Heart left ventricle (tissue), 16 donors: Measurements from ENCODE around the gene PCDHGC3. TPM values are rescaled to one million over a fixed set of nuclear protein-coding genes. Genes with fewer than 3 reads are reported as not detected.
A peak's percentile ranks its signal among the peaks of the same experiment; 100 is the strongest.

ENCODE experiments used
- ATAC-seq, 4 donors: fragments of 200-7000 bp; cut with Tn5 transposase; one replicate each; pipeline ENCODE4 v1.9.1; 2020 to 2022; ENCODE audit warnings: moderate library complexity in 4 of 4, mild to moderate bottlenecking in 3 of 4, moderate number of reproducible peaks in 1 of 4
- DNase-seq, 5 donors: peaks; one replicate each; pipeline ENCODE4 v3.0.0-alpha.2; 2020
- H3K27ac ChIP-seq, 12 donors: fragments of 200-600 bp; sonication (generic) in 4 of 12; one replicate each; pipeline versions ENCODE4 v1.5.0 to v1.8.0; 2016 to 2022; ENCODE audit warnings: mild to moderate bottlenecking in 2 of 12
- H3K27me3 ChIP-seq, 9 donors: fragments of 200-600 bp; sonication (generic) in 2 of 9; one replicate each; pipeline versions ENCODE4 v1.5.1 to v1.8.0; 2016 to 2022; ENCODE audit warnings: mild to moderate bottlenecking in 3 of 9
- H3K36me3 ChIP-seq, 9 donors: fragments of 200-600 bp; sonication (generic) in 2 of 9; one replicate each; pipeline versions ENCODE4 v1.5.0 to v1.8.0; 2018 to 2022; ENCODE audit warnings: mild to moderate bottlenecking in 2 of 9
- H3K4me1 ChIP-seq, 12 donors: fragments of 200-600 bp; sonication (generic) in 4 of 12; one replicate each; pipeline versions ENCODE4 v1.5.0 to v1.8.0; 2016 to 2022; ENCODE audit warnings: mild to moderate bottlenecking in 3 of 12
- H3K4me3 ChIP-seq, 12 donors: fragments of 200-600 bp; sonication (generic) in 4 of 12; one replicate each; pipeline versions ENCODE4 v1.5.0 to v1.8.0; 2017 to 2022; ENCODE audit warnings: mild to moderate bottlenecking in 9 of 12, moderate library complexity in 4 of 12
- H3K9me3 ChIP-seq, 12 donors: fragments of 200-600 bp; sonication (generic) in 4 of 12; one replicate each; pipeline versions ENCODE4 v1.5.0 to v1.8.0; 2016 to 2022; ENCODE audit warnings: mild to moderate bottlenecking in 1 of 12
- POLR2A ChIP-seq, 2 donors: fragments of 450-650 bp; IDR thresholded peaks; one replicate each; pipeline ENCODE4 v1.6.1; 2017; ENCODE audit warnings: antibody characterized with exemption in 2 of 2, mild to moderate bottlenecking in 2 of 2, moderate library complexity in 2 of 2
- WGBS, 4 donors: extraction: QIAGEN DNeasy Blood & Tissue Kit in 2 of 4; methylation state at CpG; one replicate each; pipeline versions ENCODE4 v1.1.5 to v1.1.7; 2013 to 2018; 5-methylcytosine and 5-hydroxymethylcytosine counted together
- intact Hi-C, 10 donors: fragments of 100-400 bp; cut with DNase I; formaldehyde crosslinking; loops; one replicate each; pipeline versions ENCODE4 v1.11.1 to v1.14.2; 2022
- polyA plus RNA-seq, 2 donors: library from polyadenylated mRNA; stranded (reverse); fragments of 200-250 nt; gene quantifications; one replicate each; pipeline ENCODE4 v1.2.3, GENCODE V29; 2013
- total RNA-seq, 9 donors: library from RNA; depleted of rRNA in 2 of 9; stranded (reverse); fragments of >200 nt in 2 of 9; fragmentation: NEBNext Ultra II Directional in 3 of 9; extraction: Animal tissue kit (Norgen Biotek cat#: 25700) in 3 of 9; gene quantifications; one replicate each; pipeline versions ENCODE4 v1.1.0 to v1.2.4, GENCODE V29; 2016 to 2023
- TF ChIP-seq, protein P1 (sequence below), 12 donors: fragments of 200-600 bp; sonication (generic) in 4 of 12; IDR thresholded peaks; one replicate each; pipeline versions ENCODE4 v1.5.0 to v1.8.0; 2018 to 2022; ENCODE audit warnings: antibody characterized with exemption in 12 of 12, mild to moderate bottlenecking in 5 of 12
- donor health status: ischemic (EF 13 %, LVEDD 7.1; RV severe dilation, severe dysfunction).
- donor health status: healthy with polysubstance abuse.
- donor health status: DM: no; HTN: yes; CAD: no.
- donor health status: DM: no; HTN: no; CAD: no.
- donor health status: ischemic (EF 25% LVEDD 6.9; RV normal size, moderate dysfunction).
- donor health status: ischemic (EF 25% LVEDD 5.7; RV mildly dilated, moderate dysfunction).
- donor health status: healthy.
- donor health status: DM: yes; HTN: yes; CAD: no.
- donor health status: ischemic (EF 35%, LVEDD 5.7; RV mildly dilated, moderate dysfunction).
- donor health status: nonischemic (EF 11% LVEDD 7.7; RV severe dilation, severe dysfunction).
- donor health status: DM: yes; HTN: yes; CAD: no.
- donor health status: PGD.
- donor health status: ischemic (EF 29% LVEDD 5.4; RV normal size, mild dysfunction).
- donor health status: nonischemic (EF 23%, LVEDD 6.1; RV moderate dilation, normal function).

Gene PCDHGC3
- total and polyA plus RNA-seq, 11 donors: 12.3 to 34.8 (median 23.3) TPM

DNA sequence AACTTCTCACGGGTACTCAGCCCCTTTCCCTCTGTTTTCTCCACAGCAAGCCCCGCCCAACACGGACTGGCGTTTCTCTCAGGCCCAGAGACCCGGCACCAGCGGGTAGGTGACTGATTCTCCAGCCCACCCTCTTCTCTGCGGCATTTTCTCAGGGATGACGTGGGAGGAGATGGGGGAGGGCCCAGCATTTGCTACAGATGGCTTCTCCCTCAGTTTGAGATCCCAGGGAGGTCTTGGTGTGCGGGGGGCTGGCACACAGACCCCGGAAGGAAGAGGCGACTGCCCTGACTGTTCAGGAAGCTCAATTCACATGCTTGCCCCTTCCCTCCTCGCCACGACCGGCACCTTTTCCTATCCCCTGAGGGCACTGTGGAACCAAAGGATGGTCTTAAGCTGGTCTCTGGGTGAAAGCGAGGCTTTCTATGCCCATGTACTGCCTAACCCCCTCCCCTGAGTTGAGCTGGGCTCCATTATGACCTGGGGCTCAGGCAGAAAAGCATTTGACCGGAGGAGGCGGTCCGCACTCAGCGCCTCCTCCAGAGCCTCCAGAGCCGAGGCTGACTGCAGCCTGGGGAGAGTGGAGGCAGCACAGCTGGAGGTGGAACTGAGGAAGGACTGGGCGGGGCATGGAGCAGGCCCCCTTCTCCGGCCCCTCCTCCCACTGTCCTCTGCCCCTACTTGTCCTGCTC, 19.1 kb downstream of the PCDHGC3 start:
- 72 to 82% (median 77%) methylated on average over 22 of the region's 22 CpGs for WGBS, 4 donors
- H3K36me3 ChIP-seq: peaks cover 0 to 62% (median 27%) of the 10 kb centered on the region in 9 donors
- no peak for ATAC-seq

DNA sequence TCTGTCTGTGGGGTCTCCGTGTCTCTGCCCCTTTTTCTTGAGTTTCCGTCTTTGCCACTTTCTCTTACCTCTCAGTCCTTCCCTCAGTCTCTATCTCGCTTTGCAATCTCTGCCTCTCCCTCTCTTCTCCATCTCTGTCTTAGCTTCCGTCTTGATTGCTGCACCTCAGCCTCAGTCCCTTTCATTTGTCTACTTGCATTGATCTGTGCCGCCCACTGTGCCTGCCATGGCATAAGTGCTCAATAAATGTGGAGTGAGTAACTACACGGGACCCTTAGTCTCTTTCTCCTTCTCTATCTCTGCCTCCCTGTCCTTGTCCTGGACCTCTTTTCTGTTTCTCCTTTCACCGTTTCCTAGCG, 19.7 kb downstream of the PCDHGC3 start:
- ATAC-seq: no peak
- no peaks in the 10 kb centered on the region for H3K9me3 ChIP-seq
- H3K27me3 ChIP-seq: peaks cover 0 to 35% (median 0%) of the 10 kb centered on the region in 9 donors
- intact Hi-C loops: no loop called here
- DNase-seq: no peak
- peaks cover 0 to 33% (median 15%) of the 10 kb centered on the region in 12 donors for H3K4me1 ChIP-seq
- WGBS, 4 donors: 89 to 95% (median 92%) methylated on average over 8 of the region's 8 CpGs
- no peak overlapping the region for H3K4me3 ChIP-seq
- no peak for TF ChIP-seq POLR2A (IDR thresholded peaks at IDR 0.05)
- TF ChIP-seq, protein P1, sequence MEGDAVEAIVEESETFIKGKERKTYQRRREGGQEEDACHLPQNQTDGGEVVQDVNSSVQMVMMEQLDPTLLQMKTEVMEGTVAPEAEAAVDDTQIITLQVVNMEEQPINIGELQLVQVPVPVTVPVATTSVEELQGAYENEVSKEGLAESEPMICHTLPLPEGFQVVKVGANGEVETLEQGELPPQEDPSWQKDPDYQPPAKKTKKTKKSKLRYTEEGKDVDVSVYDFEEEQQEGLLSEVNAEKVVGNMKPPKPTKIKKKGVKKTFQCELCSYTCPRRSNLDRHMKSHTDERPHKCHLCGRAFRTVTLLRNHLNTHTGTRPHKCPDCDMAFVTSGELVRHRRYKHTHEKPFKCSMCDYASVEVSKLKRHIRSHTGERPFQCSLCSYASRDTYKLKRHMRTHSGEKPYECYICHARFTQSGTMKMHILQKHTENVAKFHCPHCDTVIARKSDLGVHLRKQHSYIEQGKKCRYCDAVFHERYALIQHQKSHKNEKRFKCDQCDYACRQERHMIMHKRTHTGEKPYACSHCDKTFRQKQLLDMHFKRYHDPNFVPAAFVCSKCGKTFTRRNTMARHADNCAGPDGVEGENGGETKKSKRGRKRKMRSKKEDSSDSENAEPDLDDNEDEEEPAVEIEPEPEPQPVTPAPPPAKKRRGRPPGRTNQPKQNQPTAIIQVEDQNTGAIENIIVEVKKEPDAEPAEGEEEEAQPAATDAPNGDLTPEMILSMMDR (IDR thresholded peaks at IDR 0.05): no peak
- peak overlapping the region in 2 of 12 donors; percentile 9 to 35 for H3K27ac ChIP-seq
- peaks cover 0 to 57% (median 28%) of the 10 kb centered on the region in 9 donors for H3K36me3 ChIP-seq

More for the DNA sequence above, 19.1 kb downstream of the PCDHGC3 start:
- DNase-seq: no peak
- Histone ChIP-seq H3K9me3 (no peaks in the 10 kb centered on the region), H3K27ac (peak overlapping the region in 4 of 12 donors; percentile 0 to 35 (median 10)), H3K27me3 (peaks cover 0 to 35% (median 0%) of the 10 kb centered on the region in 9 donors), H3K4me1 (peaks cover 0 to 33% (median 15%) of the 10 kb centered on the region in 12 donors), H3K4me3 (no peak overlapping the region)
- intact Hi-C loops: no loop called here
- no peak for TF ChIP-seq POLR2A (IDR thresholded peaks at IDR 0.05)
- TF ChIP-seq, protein P1 (IDR thresholded peaks at IDR 0.05): no peak

DNA sequence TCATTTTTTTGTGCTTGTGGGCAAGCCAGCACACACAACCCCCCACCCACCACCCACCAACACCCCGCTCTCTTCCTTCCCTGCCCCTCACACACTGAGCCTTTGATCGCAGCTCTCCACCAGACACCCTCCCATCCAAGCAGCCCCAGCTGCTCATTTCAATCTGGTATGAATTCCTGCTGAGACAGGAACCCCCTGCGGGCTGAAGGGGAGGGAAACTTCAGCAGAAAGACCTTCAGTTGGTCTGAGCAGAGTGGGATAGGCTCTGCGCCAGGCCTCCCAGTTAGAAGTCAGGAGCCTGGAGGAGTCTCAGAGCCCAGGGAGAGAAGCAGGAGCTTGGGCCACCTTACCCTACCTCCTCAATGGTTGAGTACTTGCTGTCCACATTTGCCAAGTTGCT, 20.3 kb downstream of the PCDHGC3 start:
- peaks cover 0 to 52% (median 23%) of the 10 kb centered on the region in 9 donors for H3K36me3 ChIP-seq
- no peak for ATAC-seq
- intact Hi-C loops: no loop called here

DNA sequence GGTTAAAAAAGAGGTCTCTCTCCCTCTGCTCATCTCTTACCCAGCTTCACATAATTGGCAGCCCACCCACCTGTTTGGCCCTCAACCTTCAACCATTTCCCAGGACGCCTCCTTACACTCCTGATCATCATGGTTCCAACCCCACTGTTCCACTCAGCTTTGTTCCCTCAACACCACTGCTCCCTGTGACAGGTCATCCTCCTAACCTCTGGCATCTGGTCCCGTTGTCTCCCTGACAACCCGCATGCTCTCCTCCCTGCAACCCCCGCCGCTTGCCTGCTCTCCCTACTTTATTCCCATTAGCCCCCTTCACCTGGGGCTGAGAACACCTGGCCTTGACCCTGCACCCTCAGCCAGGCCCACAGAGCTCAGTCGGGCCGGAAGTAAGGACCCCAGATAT, 26.0 kb downstream of the PCDHGC3 start:
- Histone ChIP-seq H3K36me3 (peaks cover 0 to 71% (median 23%) of the 10 kb centered on the region in 9 donors), H3K9me3 (no peaks in the 10 kb centered on the region), H3K4me1 (peaks cover 0 to 10% (median 4%) of the 10 kb centered on the region in 12 donors), H3K27me3 (no peaks in the 10 kb centered on the region), H3K27ac (no peak overlapping the region), H3K4me3 (no peak overlapping the region)
- intact Hi-C loops: no loop called here
- DNase-seq (no peak), ATAC-seq (no peak)
- whole genome bisulfite sequencing, 4 donors: 85 to 91% (median 89%) methylated on average over 7 of the region's 7 CpGs
- no peak for TF ChIP-seq POLR2A (IDR thresholded peaks at IDR 0.05)

More for the DNA sequence above, 20.3 kb downstream of the PCDHGC3 start:
- no peaks in the 10 kb centered on the region for H3K9me3 ChIP-seq
- no peak overlapping the region for H3K4me3 ChIP-seq
- WGBS, 4 donors: 76 to 91% (median 81%) methylated on average over 4 of the region's 4 CpGs
- no peak overlapping the region for H3K27ac ChIP-seq
- peaks cover 0 to 33% (median 15%) of the 10 kb centered on the region in 12 donors for H3K4me1 ChIP-seq
- no peak for TF ChIP-seq POLR2A (IDR thresholded peaks at IDR 0.05)
- TF ChIP-seq, protein P1 (IDR thresholded peaks at IDR 0.05): no peak
- H3K27me3 ChIP-seq: peaks cover 0 to 29% (median 0%) of the 10 kb centered on the region in 9 donors
- DNase-seq: no peak
